ENCODE measurements around the gene HLA-B.
"Not testable (repeated sequence)": the region's sequence is repeated elsewhere in the genome, so short reads cannot be mapped to it uniquely, and the experiment has no call there.

Gene HLA-B

DNA sequence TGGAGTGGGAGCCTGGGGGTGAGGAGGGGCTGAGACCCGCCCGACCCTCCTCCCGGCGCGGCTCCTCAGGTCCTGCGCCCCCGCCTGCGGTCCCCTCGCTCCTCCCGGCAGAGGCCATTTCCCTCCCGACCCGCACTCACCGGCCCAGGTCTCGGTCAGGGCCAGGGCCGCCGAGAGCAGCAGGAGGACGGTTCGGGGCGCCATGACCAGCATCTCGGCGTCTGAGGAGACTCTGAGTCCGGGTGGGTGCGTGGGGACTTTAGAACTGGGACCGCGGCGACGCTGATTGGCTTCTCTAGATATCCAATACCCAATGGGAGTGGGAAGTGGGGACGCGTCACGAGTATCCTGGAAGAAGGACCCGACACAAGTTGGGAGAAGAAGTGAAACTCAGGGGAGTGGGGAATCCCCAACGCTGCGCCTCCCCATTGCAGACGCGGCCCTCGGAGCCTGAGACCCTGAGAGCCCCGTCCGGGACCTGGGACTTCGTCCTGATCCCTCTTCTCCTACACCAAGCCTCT, at the start of gene HLA-B:
TSS of gene HLA-B (minus strand) at position 234 of the 521 bp plus-strand sequence. CDS start at position 213, 21 bp downstream.
- peak; percentile 79 for DNase-seq

DNA sequence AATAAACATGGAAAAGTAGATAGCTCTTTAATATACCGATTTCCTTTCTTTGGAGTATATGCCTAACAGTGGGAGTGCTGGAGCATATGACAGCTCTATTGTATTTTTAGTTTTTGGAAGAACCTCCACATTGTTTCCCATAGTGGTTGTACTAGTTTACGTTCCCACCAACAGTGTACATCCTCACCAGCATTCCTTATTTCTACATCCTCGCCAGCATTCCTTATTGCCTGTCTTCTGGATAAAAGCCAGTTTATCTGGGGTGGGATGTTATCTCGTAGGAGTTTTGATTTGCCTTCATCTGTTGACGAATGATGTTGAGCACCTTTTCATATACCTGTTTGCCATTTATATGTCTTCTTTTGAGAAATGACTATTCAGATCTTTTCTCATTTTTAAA, 49.0 kb upstream of the HLA-B start:
- DNase-seq = no peak

DNA sequence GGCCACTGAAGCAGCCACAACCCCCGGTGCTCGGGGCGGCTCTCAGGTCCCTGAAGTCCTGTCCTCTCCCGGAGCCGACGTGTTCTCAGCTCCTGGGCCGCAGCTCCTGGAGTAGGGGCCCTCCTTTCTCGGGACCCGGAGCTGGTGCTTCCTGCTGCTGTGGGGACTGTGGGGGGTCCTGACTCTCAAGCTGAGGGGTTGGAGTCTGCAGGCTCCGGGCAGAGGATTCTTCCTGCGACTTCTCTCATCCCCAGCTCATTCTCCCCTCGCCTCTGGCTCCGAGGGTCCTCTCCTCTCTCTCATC, 47.0 kb upstream of the HLA-B start:
- not testable (repeated sequence) for DNase-seq

GRCh38 chr6:31403283-31404060, 46.5 kb upstream of the HLA-B start, which contains the start of gene MICA:
TSS of gene MICA (plus strand) at chr6:31403595. CDS start at chr6:31403633, 38 bp downstream.
- peak; percentile 77 for DNase-seq

DNA sequence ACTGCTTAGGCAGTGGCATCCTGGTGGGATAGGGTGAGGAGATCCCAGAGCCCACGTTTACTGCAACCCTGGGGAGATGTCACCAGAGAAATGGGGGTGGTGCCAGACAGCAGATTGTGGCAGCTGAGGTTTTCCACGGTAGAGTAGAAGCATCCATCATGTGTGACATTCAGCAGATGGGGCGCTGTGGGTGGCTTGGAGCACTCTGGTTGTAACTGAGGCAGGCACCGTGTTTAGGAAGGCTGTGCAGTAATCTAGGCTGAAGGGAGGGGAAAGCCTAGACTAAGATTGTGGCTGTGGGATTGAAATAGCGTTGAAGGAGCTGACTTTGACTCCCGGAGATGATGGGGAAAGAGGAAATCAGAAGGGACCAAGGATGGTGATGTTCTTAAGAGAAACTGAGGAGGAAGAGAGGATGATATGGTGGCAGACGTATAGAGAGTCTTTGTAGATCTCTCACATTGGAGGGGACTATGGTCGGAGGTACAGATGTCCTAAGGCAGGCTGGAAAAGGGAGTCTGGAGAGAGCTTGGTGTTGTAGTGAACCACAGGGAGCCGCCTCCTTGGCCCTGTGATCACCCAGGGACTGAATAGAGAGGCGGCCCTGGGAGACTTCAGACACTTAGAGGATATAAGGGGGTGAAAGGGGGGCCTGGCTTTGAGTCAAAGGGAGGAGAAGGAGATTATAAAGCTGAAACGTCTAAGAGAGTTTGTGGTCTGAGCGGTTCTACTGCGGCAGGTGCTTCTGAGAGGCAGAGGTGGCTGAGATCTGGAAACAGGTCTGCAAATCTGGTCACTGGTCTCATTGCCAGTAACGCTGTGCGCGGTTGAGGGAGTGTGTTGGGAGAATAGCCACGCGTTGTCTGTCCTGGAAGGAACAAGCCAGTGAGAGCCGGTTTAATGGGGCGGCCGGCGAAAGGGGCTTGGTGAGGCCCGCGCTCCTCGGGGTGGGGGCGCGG, 45.6 kb upstream of the HLA-B start:
- DNase-seq = no peak

- no peak for DNase-seq
Observed at GRCh38 chr6:31401403-31401802, 44.4 kb upstream of the HLA-B start.

DNA sequence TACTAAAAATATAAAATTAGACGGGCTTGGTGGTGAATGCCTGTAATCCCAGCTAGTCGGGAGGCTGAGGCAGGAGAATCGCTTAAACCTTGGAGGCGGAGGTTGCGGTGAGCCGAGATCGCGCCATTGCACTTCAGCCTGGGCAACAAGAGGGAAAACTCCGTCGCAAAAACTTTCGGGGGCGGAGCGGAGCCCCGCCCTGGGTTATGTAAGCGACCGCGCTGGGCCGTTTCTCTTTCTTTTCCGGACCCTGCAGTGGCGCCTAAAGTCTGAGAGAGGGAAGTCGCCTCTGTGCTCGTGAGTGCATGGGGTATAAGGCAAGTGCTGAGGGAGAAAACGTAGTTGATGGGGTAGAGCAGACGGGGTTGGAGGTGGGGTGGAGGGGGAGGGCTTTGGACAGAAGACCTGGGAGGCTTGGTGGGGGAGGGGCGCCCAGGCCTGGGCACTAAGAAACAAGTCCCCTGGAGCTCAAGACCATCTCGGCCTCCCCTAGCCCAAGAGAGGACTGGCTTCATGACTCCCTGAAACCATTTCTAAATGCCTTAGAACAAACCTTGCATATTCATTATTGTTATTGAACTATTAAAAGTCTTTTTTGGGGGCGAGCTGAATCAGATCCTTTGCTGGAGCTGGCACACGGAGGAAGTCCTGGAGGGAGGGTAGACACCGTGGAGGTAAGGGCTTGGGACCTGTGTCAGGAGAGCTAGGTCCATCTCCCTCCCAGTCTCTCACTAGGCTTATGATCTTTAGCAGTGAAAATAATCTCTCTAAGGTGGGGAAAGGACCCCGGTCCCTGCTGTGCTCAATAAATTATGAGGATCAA, 43.7 kb upstream of the HLA-B start:
- peak; percentile 55 for DNase-seq

DNA sequence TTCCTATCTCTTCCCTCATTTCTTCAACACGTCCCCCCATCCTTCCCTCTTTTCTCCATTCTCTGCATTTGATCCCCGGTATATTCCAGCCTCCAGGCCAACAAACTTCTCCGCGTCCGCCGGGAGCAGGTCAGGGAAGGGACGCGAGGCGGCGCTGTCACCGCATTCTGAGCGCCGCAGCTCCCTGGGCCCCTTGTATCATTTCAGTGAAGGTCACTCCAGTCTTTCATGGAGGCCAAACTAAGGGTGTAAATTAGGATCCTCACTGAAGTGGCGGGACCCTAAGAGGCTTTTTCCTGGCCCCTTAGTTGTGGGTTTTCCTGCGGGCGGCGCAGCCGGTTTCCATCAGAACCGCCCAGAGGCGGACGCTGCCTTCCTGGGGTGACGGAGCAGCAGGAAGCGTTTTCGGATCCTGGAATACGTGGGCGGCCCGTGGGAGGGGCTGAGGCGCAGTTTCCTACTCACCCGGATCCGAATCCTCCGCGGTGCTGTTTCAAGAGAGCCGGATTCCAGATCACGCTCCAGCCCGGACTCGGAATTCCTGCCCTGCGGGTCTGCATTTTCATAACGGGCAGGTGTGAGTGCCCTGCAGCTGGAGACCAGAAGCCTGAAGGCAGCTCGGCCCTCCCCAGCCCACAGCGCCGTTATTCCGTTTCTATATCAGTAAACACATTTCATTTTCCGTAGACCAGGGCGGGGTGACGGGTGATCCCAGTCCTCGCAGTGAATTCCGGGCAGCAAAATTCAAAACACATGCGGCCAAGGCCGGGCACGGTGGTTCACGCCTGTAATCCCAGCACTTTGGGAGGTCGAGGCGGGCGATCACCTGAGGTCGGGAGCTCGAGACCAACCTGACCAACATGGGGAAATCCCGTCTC, 42.8 kb upstream of the HLA-B start:
- peak; percentile 71 for DNase-seq

DNA sequence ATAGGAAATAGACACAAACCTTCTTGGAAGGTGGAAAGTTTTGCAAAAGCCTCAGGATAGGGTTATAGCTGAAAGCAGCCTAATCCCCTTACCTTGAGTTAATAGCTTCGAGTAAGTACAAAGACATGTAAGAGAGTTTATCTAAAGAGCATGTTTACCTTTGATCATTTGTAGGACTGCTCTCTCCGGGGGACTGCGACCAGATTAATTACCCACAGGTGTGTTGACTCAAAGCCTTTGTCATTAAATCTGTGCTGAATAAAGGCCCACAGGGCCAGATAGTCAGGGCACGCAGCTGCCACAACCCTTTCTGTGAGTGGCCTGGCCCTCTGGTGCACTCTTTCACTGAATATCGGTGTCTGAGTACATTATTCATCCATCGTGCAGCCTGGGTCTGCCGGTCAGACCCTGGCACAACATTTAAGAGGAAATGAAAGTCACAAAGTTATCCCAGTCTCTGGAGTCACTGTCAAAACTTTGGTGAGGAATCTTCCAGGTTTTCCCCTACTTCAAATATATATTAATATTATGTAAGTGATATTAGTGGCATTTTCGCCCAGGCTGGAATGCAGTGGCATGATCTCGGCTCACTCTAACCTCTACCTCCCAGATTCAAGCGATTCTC, 41.0 kb upstream of the HLA-B start:
- DNase-seq = no peak

DNA sequence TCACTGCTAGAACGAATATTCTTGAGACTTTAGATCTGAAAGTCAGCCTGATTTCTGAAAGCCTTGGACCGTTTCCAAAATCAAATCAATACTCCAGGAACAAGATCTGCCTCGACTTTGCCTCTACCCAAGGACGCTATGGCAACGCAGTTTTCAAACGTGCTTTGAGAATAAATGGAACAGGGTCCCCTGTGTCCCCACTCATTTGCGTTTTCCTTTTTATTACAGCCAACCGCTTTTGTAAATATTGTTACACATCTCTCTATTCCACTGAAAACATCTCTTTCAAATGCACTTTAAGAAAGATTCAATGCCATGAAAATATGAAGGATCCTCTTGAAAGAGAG, 40.1 kb upstream of the HLA-B start:
- not testable (repeated sequence) for DNase-seq

- DNase-seq = peak; percentile 90
Observed at GRCh38 chr6:31396422-31397152, 39.6 kb upstream of the HLA-B start.

GRCh38 chr6:31395832-31396231, 38.9 kb upstream of the HLA-B start:
- DNase-seq = no peak

GRCh38 chr6:31394381-31394780, 37.4 kb upstream of the HLA-B start:
- no peak for DNase-seq

GRCh38 chr6:31393932-31394331, 37.0 kb upstream of the HLA-B start:
- no peak for DNase-seq

- DNase-seq = not testable (repeated sequence)
Observed at GRCh38 chr6:31389802-31390132, 32.8 kb upstream of the HLA-B start.

DNA sequence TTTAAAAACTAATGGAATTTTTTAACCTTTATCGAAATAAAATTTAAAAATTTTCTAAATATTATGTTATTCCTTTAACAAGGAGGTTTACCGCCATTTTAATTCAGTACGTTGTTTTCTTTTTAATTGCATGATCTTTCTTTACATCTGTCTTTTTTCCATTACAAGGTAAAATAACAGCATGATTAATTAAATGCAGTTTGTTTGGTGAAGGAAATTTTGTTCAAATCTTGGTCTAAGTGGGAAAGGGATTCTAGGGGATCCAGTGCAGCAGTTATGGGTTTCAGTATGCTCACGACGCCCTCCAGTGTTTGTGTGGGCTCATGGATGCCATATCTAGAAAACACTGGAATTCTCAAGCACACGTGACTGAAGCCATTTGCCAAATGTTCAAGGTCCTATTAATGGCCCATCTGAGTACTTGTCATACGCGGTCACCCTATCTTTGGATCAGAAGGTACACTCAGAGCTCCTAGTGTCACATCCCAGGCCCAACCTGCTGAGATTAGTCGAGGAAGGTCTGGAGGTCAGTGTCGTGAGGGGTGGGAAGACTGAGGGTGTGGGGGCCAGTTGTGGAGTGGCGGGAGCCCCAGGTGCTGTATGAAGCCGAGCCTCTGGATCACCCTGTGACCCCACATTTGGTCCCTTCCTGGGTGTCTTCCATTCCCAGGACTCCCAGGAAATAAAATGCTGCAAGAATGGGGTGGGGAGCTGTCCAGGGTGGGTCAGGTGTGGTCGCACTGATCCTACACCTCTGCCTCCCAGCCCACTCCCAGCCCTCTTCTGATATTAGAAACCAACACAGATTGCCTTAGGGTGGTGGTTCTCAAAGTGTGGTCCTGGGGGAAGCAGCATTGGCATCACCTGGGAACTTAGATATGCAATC, 32.2 kb upstream of the HLA-B start:
- not testable (repeated sequence) for DNase-seq

GRCh38 chr6:31386977-31387376, 30.0 kb upstream of the HLA-B start:
- no peak for DNase-seq

GRCh38 chr6:31386099-31386498, 29.1 kb upstream of the HLA-B start:
- DNase-seq = no peak

GRCh38 chr6:31385041-31385440, 28.1 kb upstream of the HLA-B start:
- no peak for DNase-seq

DNA sequence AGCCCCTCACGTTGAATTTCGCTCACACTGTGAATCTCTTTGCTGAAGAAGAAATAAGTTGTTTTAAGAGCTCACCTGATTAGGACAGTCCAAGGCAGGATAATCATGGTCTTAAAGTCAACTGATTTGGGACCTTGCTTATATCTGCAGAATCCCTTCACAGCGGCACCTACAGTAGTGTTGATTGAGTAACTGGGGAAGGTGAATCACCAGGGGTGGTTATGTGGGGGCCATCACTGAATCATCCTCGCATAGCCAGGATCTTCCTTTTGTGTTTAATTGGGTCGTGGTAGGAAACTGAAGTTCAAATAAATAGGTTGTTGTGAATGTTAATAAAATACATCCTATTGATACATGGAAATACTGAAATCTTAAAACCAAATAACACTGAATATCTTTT, 26.2 kb upstream of the HLA-B start:
- DNase-seq = no peak

All from activated CD4-positive, CD25-positive, alpha-beta regulatory T cell treated with anti-CD3 and anti-CD28 coated beads, Interleukin-2, amount 50 U/mL, for 72 hours (primary cell).